Suprapubic skin (tissue), 4 donors: Measurements from ENCODE around the gene ALG10.

Source experiments
- CTCF ChIP-seq, 2 donors: fragments of 200-600 bp in 1 of 2; fragments of 450-650 bp in 1 of 2; sonication (generic) in 1 of 2; IDR thresholded peaks; one replicate each; pipeline ENCODE4 v1.5.1; 2016 to 2019; ENCODE audit warnings: antibody characterized with exemption in 2 of 2, mild to moderate bottlenecking in 1 of 2, moderate library complexity in 1 of 2
- POLR2A ChIP-seq, 2 donors: fragments of 450-650 bp; IDR thresholded peaks; one replicate each; pipeline ENCODE4 v1.6.1; 2017; ENCODE audit warnings: antibody characterized with exemption in 2 of 2, mild to moderate bottlenecking in 2 of 2, moderate library complexity in 2 of 2
- POLR2AphosphoS5 ChIP-seq, 3 donors: sonication (generic); formaldehyde crosslinking; IDR thresholded peaks; one replicate each; pipeline ENCODE4 v1.6.1; 2017; ENCODE audit warnings: antibody characterized with exemption in 3 of 3

DNA sequence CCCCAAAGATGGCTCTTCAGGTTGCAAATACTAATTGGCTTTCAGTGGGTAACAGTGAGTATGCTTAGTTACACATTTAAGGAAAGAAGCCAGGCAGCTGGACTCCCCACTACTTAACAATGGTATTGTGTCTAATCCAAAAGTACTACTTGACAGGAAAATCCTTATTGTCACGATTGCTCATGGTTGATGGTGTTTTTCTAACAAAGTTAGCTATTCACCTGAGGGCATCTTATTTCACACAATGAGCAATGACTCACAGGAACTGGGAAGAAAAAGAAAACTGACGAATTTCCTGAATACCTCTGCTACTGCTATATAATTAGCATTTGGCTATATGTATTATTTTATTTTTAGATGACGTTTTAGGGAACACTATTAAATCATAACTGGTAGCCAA is 33.4 kb upstream of the ALG10 start:
- TF ChIP-seq POLR2A (IDR thresholded peaks at IDR 0.05) (no peak), CTCF (IDR thresholded peaks at IDR 0.05) (no peak), POLR2AphosphoS5 (IDR thresholded peaks at IDR 0.05) (no peak)
